ENCODE measurements around the gene FOXM1. TPM values are rescaled to one million over a fixed set of nuclear protein-coding genes. Genes with fewer than 3 reads are reported as not detected.

FOXM1 gene
- total RNA-seq, 6 experiments from 2014 or later = 41.9 to 96.4 (median 89.6) TPM

DNA sequence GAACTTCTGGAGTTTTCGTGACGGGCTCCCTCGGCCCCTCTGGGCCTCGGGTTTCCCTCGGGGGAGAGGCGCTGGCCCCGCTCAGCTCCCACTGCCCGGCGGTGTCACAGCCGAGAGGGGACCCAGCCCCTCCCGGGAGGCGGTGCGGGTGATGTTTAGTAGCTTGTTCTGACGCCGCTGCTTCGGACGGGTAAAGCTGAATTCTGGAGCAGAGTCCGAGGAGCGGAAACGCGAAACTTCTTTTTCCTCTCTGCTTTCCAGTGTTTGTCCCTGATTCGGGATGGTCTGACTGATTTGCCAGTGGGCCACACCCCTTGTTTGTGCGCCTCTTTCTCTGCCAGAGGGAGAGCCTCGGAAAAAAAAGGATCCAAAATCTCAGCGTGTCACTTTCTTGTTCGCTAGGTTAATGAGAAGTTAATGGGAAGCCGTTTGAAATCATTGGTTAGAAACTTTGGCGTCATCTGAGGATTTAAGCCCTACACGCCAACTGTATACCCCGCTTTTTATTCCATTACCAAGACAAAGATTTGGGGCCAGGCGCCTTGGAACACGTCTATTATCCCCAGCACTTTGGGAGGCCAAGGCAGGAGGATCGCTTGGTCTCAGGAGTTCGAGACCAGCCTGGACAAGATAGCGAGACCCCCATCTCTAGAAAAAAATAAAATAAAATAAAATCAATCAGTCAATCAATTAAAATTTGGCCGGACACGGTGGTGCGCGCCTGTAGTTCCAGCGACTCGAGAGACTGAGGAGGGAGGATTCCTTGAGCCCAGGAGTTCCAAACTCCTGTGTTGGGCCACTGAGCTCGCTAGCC is 14.5 kb upstream of the FOXM1 start:
- Mint-ChIP-seq H3K4me3 (peak overlapping the region; percentile 99), H3K9me3 (no peaks in the 10 kb centered on the region), H3K4me1 (ENCODE audit: low read depth) (peaks cover 50% of the 10 kb centered on the region), H3K36me3 (ENCODE audit: low read depth) (peaks cover 9% of the 10 kb centered on the region; the same call in 1 of the 2 replicates), H3K27me3 (ENCODE audit: insufficient read depth) (peaks cover 7% of the 10 kb centered on the region), H3K27ac (peak overlapping the region; percentile 92)
- DNase-seq = peak; percentile 48
- TF ChIP-seq, protein P1, sequence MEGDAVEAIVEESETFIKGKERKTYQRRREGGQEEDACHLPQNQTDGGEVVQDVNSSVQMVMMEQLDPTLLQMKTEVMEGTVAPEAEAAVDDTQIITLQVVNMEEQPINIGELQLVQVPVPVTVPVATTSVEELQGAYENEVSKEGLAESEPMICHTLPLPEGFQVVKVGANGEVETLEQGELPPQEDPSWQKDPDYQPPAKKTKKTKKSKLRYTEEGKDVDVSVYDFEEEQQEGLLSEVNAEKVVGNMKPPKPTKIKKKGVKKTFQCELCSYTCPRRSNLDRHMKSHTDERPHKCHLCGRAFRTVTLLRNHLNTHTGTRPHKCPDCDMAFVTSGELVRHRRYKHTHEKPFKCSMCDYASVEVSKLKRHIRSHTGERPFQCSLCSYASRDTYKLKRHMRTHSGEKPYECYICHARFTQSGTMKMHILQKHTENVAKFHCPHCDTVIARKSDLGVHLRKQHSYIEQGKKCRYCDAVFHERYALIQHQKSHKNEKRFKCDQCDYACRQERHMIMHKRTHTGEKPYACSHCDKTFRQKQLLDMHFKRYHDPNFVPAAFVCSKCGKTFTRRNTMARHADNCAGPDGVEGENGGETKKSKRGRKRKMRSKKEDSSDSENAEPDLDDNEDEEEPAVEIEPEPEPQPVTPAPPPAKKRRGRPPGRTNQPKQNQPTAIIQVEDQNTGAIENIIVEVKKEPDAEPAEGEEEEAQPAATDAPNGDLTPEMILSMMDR (IDR thresholded peaks at IDR 0.05) = no peak

DNA sequence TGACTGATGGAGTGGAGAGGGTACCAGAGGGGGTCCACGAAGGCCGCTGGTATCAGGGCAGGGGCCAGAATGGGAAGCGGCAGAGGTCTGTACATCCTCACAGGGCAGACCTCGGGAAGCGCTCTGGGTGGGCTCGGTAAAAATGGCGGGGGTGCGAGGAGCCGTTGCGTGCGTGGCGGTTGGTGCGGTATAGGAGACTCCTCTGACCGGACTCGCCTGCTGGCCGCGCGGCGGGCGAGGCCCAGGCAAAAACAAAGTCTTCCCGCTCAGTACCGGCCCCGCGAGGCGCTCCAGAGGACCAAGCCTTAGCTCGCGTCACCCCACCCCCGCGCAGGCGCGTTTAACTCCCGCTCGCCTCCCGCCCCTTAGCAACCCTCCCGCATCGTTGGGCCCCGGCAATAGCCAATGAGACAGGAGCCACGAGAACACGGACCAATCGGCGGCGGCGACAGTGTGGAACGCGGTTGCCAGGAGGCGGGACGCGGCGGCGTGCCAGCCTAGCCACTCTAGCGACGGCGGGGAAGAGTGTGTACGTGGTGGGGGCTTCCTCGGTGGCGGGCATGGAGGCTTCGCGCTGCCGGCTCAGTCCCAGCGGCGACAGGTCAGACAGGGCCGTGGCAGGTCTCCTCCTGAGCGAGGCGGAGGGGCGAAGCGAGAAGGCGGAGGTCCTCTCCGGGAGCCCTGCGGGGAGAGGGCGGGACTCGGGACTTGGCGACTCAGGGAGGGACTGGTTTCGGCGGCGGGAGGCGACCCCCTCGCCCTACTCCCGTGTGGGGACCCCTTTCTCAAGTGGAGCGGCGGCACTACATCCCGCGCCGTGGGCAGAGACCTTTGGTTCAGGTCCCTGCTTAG is 13.6 kb upstream of the FOXM1 start, which contains the start of gene TULP3:
Gene TULP3 (plus strand): TSS at position 504 of the 852 bp plus-strand sequence. CDS start 57 bp downstream, at position 561.
- Mint-ChIP-seq H3K9me3 (no peaks in the 10 kb centered on the region), H3K27me3 (ENCODE audit: insufficient read depth) (peaks cover 7% of the 10 kb centered on the region), H3K36me3 (ENCODE audit: low read depth) (peaks cover 9% of the 10 kb centered on the region; the same call in 1 of the 2 replicates), H3K4me3 (peak within 1 kb of the TSS; percentile 99), H3K4me1 (ENCODE audit: low read depth) (peaks cover 42% of the 10 kb centered on the region), H3K27ac (peak within 1 kb of the TSS; percentile 92)
- TF ChIP-seq, protein P1 (IDR thresholded peaks at IDR 0.05) = no peak
- peak; percentile 98 for DNase-seq

DNA sequence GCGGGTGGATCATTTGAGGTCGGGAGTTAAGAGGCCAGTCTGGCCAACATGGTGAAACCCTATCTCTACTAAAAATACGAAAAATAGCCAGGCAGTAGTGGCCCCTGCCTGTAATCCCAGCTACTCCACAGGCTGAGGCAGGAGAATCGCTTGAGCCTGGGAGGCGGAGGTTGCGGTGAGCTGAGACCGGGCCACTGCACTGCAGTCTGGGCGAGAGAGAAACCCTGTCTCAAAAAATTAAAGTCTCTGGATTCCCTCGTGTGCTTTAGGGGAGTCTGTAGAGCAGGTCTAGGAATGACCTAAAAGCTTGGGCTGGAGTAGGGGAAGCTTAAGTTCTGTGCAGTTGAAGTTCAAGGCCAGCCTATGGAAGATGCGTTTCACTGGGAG is 13.0 kb upstream of the FOXM1 start:
- TF ChIP-seq, protein P1 (IDR thresholded peaks at IDR 0.05) = no peak
- peaks cover 36% of the 10 kb centered on the region for H3K4me1 Mint-ChIP-seq (ENCODE audit: low read depth)
- peak overlapping the region; percentile 92 for H3K27ac Mint-ChIP-seq
- H3K4me3 Mint-ChIP-seq = peak overlapping the region; percentile 99
- peaks cover 12% of the 10 kb centered on the region; the same call in 1 of the 2 replicates for H3K36me3 Mint-ChIP-seq (ENCODE audit: low read depth)
- no peaks in the 10 kb centered on the region for H3K9me3 Mint-ChIP-seq
- peaks cover 7% of the 10 kb centered on the region for H3K27me3 Mint-ChIP-seq (ENCODE audit: insufficient read depth)
- DNase-seq = no peak

DNA sequence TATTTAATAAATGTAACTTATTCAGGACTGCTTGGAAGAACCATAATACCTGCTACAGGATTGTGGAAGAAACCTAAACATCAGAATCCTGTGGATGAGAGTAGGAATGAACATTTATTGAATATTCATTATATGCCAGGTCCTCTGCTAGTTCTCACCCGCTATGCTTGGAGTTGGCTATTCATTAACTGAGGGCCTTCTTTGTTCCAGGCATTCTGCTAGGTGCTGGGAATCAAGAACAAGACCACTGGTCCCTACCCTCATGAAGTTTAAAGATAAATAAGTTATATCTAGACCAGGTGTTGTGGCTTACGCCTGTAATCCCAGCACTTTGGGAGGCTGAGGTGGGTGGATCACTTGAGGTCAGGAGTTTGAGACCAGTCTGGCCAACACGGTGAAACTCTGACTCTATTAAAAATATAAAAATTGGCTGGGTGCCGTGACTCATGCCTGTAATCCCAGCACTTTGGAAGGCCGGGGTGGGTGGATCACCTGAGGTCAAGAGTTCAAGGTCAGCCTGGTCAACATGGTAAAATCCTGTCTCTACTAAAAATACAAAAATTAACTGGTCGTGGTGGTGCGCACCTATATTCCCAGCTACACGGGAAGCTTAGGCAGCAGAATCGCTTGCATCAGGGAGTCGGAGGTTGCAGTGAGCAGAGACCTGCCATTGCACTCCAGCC is 9.9 kb upstream of the FOXM1 start:
- Mint-ChIP-seq H3K36me3 (ENCODE audit: low read depth) (peaks cover 17% of the 10 kb centered on the region; the same call in 1 of the 2 replicates), H3K27me3 (ENCODE audit: insufficient read depth) (peaks cover 7% of the 10 kb centered on the region), H3K27ac (no peak overlapping the region), H3K4me1 (ENCODE audit: low read depth) (peaks cover 23% of the 10 kb centered on the region), H3K9me3 (no peaks in the 10 kb centered on the region), H3K4me3 (no peak overlapping the region)
- TF ChIP-seq, protein P1 (IDR thresholded peaks at IDR 0.05) = no peak
- no peak for DNase-seq

DNA sequence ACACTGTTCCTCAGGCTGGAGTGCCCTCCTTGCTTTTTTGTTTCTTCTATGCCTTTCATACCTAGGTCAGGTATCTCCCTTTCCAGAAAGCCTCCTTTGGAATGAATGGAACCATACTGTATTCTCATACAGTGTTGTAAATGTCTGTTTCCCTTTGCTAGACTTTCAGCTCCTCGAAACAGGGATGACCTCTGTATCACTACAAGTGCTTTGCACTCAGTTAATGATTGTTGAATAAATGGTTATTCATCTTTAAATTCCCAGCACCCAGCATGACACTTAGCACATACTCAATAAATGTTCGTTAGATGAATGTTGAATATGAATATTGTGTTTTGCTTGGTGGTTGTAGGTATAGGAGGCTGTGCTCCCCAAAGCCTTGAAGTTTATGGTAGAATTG is 7.8 kb upstream of the FOXM1 start:
- TF ChIP-seq, protein P1 (IDR thresholded peaks at IDR 0.05) = no peak
- Mint-ChIP-seq H3K4me3 (no peak overlapping the region), H3K27me3 (ENCODE audit: insufficient read depth) (no peaks in the 10 kb centered on the region), H3K36me3 (ENCODE audit: low read depth) (peaks cover 17% of the 10 kb centered on the region; the same call in 1 of the 2 replicates), H3K9me3 (no peaks in the 10 kb centered on the region), H3K4me1 (ENCODE audit: low read depth) (peaks cover 9% of the 10 kb centered on the region), H3K27ac (peak overlapping the region; percentile 37; the same call in 1 of the 2 replicates)
- DNase-seq = no peak

All from HFFc6 (cell line).